Measurements from ENCODE around the gene LRRC15. TPM values are rescaled to one million over a fixed set of nuclear protein-coding genes. Genes with fewer than 3 reads are reported as not detected.

The LRRC15 gene
- not detected in 2 replicates for total RNA-seq

GRCh38 chr3:194369522-194370279 is at the start of gene LRRC15:
Gene LRRC15 (minus strand): TSS chr3:194369743. CDS start chr3:194361043, 8,700 bp downstream.

GRCh38 chr3:194399166-194399565 is 29.6 kb upstream of the LRRC15 start, which contains the start of gene GP5:
Gene GP5 (minus strand): TSS chr3:194399266. CDS start chr3:194398282, 984 bp downstream.

GRCh38 chr3:194351080-194351672 is 18.4 kb downstream of the LRRC15 start, which contains the start of gene CPN2:
Gene CPN2 (minus strand): TSS chr3:194351328. CDS start chr3:194342702, 8,626 bp downstream.

Other genes starting within 250 kb of the LRRC15 start
- 95.4 and 109 TPM in 2 replicates for gene HES1, start 233.6 kb downstream of the LRRC15 start, total RNA-seq
- not detected in 2 replicates for gene CPN2, start 18.4 kb downstream of the LRRC15 start, total RNA-seq
- not detected in 2 replicates for gene GP5, start 29.5 kb upstream of the LRRC15 start, total RNA-seq
- 80.5 and 91.3 TPM in 2 replicates for gene ATP13A3, start 117.3 kb upstream of the LRRC15 start, total RNA-seq